Measurements from ENCODE around the gene MGME1.

Gene MGME1

GRCh38 chr20:17964632-17965031 is 4.2 kb upstream of the MGME1 start:
- no peak for TF ChIP-seq CTCF (IDR thresholded peaks at IDR 0.05; ENCODE audit: low read depth, low read length)
- H3K4me3 ChIP-seq (ENCODE audit: low read depth, low read length), result no peak overlapping the region

GRCh38 chr20:17965042-17965697 is 3.6 kb upstream of the MGME1 start:
- Histone ChIP-seq H3K27me3 (ENCODE audit: insufficient read depth, low read depth, severe bottlenecking) (no peaks in the 10 kb centered on the region), H3K36me3 (peaks cover 47% of the 10 kb centered on the region), H3K27ac (no peak overlapping the region), H3K9me3 (ENCODE audit: severe bottlenecking) (no peaks in the 10 kb centered on the region), H3K4me3 (ENCODE audit: low read depth, low read length) (no peak overlapping the region)
- no peak for TF ChIP-seq CTCF (IDR thresholded peaks at IDR 0.05; ENCODE audit: low read depth, low read length)
- no peak for DNase-seq

More at GRCh38 chr20:17964632-17965031, 4.2 kb upstream of the MGME1 start:
- Histone ChIP-seq H3K27me3 (ENCODE audit: insufficient read depth, low read depth, severe bottlenecking) (no peaks in the 10 kb centered on the region), H3K27ac (no peak overlapping the region), H3K9me3 (ENCODE audit: severe bottlenecking) (no peaks in the 10 kb centered on the region), H3K36me3 (peaks cover 45% of the 10 kb centered on the region)
- no peak for DNase-seq

GRCh38 chr20:17966432-17967310 is 2.1 kb upstream of the MGME1 start:
- peaks cover 58% of the 10 kb centered on the region for H3K36me3 ChIP-seq
- peak overlapping the region; percentile 100; the same call in 1 of the 2 replicates for H3K27ac ChIP-seq
- no peaks in the 10 kb centered on the region for H3K9me3 ChIP-seq (ENCODE audit: severe bottlenecking)
- 0 out of 2 replicates have a peak, but pooled peaks have one; percentile 11 for TF ChIP-seq CTCF (IDR thresholded peaks at IDR 0.05; ENCODE audit: low read depth, low read length)
- peak overlapping the region; percentile 94 for H3K4me3 ChIP-seq (ENCODE audit: low read depth, low read length)
- DNase-seq, result no peak
- H3K27me3 ChIP-seq (ENCODE audit: insufficient read depth, low read depth, severe bottlenecking), result no peaks in the 10 kb centered on the region

- peak overlapping the region; percentile 100 for H3K27ac ChIP-seq
- peaks cover 66% of the 10 kb centered on the region for H3K36me3 ChIP-seq
- H3K4me3 ChIP-seq (ENCODE audit: low read depth, low read length), result peak overlapping the region; percentile 94
- no peaks in the 10 kb centered on the region for H3K9me3 ChIP-seq (ENCODE audit: severe bottlenecking)
- DNase-seq, result no peak
- no peaks in the 10 kb centered on the region for H3K27me3 ChIP-seq (ENCODE audit: insufficient read depth, low read depth, severe bottlenecking)
- TF ChIP-seq CTCF (IDR thresholded peaks at IDR 0.05; ENCODE audit: low read depth, low read length), result no peak
These were observed 1.1 kb upstream of the MGME1 start for GRCh38 chr20:17967521-17968365.

GRCh38 chr20:17969278-17969883 is 563 bp downstream of the MGME1 start:
- peak overlapping the region; percentile 94 for H3K4me3 ChIP-seq (ENCODE audit: low read depth, low read length)
- no peaks in the 10 kb centered on the region for H3K9me3 ChIP-seq (ENCODE audit: severe bottlenecking)
- H3K27me3 ChIP-seq (ENCODE audit: insufficient read depth, low read depth, severe bottlenecking), result no peaks in the 10 kb centered on the region
- H3K36me3 ChIP-seq, result peaks cover 63% of the 10 kb centered on the region
- peak; percentile 52 for DNase-seq
- TF ChIP-seq CTCF (IDR thresholded peaks at IDR 0.05; ENCODE audit: low read depth, low read length), result no peak
- H3K27ac ChIP-seq, result peak overlapping the region; percentile 100
